Pons (tissue), 1 donor: ENCODE measurements around the gene GPR107.

Experiments
- DNase-seq: peaks from one replicate; pipeline ENCODE4 v3.0.0-alpha.2; 2016; ENCODE audit warnings: low spot score

Gene GPR107

DNA sequence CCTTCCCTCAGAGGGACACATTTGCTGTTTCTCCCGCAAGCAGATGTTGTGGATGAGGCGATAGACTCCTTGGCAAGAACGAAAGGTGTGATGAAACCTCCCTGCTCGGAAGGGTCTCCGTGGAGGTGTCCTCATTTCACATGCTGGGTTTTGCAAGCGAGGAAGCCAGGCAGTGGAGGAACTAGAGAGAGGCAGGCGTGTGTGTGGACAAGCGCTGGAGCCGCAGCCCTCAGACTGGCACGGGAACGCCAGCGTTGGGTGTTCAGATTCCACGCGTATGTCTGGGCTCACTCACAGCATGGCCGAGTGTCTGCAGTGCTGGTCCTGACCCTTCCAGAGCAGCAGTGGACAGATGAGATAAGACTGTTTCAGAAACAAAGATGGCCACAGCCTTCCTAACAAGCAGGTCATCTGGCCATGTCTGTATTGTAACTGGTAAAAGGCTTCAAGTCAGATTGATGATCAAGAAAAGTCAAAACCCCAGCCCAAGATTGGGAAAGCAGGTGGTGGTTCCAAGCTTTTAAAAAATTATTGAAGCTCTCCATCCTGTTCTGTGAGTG is 83.5 kb downstream of the GPR107 start:
- no peak for DNase-seq

GRCh38 chr9:130137641-130138081 is 84.0 kb downstream of the GPR107 start:
- no peak for DNase-seq

GRCh38 chr9:130138171-130138653 is 84.5 kb downstream of the GPR107 start:
- no peak for DNase-seq

- peak; percentile 60 for DNase-seq
Observed at GRCh38 chr9:130138791-130139190, 85.1 kb downstream of the GPR107 start.

GRCh38 chr9:130139251-130139650 is 85.5 kb downstream of the GPR107 start:
- DNase-seq = no peak

DNA sequence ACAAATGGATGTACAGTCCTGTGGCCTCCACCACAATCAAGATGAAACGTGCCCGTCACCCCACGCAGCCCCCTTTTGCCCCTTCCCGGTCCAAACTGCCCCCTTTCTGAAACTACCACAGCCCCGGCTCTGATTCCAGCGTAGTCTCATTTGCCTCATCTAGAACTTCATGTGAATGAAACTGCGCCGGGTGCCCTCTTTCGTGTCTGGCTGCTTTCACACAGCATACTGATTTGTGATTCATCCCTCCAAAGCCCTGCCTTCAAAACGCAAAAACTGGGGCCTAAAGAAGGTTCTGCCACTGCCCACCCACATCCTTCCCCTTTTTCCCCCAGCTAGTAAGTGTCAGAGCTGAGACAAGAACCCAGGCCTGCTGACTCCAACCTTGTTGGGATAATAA is 87.0 kb downstream of the GPR107 start:
- DNase-seq = no peak

DNA sequence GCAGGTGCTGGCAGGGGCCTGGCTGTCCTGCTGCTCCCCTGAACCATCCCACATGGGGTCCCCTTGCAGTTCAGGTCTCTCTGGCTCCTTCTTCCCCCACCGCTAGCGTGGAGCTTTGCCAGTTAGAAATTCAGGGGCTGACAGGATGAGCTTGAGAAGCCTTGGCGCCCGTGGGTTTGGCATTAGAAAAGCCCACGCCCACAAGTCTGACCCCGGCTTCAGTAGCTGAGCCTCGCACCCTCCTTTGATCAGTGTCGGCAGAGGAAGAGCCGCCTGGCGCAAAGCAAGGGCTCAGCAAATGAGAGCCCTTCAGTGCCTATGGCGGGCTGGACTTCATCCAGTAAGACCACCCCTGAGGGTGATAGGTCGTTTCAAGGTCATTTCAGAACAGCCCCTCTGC is 88.3 kb downstream of the GPR107 start:
- DNase-seq = no peak

DNA sequence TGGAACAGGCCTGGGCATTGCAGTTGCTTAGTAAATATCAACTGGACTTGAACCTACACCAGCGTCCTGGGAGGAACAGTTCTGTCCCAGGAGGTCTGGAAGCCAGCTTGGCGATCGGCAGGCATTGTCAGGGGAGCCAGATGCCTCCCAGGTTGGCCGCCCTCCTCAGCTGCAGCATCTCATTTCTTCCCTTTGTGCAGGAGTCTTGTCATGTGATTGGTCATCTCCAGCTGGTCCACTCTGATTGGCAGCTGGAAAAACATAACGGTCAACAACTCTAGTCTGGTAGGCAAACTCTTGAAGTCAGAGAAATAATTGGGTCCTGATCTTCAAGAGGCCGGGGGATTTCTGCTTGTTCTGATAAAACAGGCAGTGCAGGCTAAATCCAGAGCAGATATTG is 88.9 kb downstream of the GPR107 start:
- no peak for DNase-seq

DNA sequence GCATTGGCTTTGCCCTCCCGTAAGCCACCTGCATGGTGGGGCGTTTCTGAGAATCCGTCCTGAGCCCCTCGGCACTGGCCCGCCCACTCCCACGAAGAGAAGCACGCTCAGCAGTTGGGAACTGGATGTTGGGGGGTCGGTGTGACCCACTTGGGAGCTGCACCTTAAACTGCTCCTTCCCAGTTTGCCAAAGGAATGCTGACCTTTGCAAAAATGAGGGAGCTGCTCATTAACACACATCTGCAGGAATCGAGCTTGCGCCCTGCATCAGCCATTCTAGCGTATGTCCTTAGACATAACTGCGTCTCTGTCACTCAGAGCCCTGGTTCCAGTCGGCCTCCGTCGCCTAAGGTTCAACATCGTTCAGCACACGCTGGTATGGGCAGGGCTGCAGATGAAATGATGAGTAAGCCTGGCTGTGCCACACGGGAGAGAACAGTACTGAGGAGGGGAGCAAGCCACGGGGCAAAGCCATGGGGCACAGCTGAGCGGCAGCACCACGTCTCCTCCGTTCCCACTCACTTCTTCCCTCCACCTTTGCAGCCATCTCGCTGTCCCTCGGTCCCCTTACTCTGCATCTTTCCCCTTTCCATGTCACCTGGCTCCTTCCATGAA is 89.7 kb downstream of the GPR107 start:
- DNase-seq = no peak

GRCh38 chr9:130143958-130144366 is 90.3 kb downstream of the GPR107 start:
- DNase-seq = no peak

- no peak for DNase-seq
Observed at GRCh38 chr9:130144703-130145102, 91.0 kb downstream of the GPR107 start.

GRCh38 chr9:130145658-130146057 is 92.0 kb downstream of the GPR107 start:
- DNase-seq = no peak

- DNase-seq = no peak
Observed at GRCh38 chr9:130147198-130147597, 93.5 kb downstream of the GPR107 start.

DNA sequence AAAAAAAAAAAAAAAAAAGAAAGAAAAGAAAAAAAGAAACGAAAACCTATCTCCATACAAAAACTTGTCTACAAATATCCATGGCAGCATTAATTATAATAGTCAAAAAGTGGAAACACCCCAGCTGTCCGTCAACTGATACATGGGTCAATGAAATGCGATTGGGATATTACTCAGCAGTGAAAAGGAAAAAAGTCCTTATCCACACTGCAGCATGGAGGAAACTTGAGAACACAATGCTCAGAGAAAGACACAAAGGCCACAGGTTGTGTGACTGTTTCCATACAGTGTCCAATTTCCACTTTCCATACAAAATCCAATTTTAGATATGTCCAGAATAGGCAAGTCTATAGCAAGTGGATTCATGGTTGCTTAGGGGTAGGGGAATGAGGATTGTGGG is 94.2 kb downstream of the GPR107 start:
- no peak for DNase-seq

DNA sequence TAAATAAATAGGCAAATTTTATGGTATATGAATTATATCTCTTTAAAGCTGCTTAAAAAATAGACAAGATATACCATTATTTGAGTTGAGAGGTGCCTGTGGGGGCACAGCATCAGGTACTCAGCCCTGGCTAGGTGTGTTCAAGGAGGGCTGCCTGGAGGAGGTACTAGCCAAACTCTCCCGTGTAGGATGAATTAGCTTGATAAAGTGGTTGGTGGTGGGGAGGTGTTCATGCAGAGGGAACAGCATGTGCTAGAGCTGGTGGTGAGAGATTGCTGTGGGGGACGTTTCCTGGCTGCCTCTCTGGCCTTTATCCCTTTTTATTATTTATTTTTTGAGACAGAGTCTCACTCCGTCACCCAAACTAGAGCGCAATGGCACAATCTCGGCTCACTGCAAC is 95.3 kb downstream of the GPR107 start:
- no peak for DNase-seq

DNA sequence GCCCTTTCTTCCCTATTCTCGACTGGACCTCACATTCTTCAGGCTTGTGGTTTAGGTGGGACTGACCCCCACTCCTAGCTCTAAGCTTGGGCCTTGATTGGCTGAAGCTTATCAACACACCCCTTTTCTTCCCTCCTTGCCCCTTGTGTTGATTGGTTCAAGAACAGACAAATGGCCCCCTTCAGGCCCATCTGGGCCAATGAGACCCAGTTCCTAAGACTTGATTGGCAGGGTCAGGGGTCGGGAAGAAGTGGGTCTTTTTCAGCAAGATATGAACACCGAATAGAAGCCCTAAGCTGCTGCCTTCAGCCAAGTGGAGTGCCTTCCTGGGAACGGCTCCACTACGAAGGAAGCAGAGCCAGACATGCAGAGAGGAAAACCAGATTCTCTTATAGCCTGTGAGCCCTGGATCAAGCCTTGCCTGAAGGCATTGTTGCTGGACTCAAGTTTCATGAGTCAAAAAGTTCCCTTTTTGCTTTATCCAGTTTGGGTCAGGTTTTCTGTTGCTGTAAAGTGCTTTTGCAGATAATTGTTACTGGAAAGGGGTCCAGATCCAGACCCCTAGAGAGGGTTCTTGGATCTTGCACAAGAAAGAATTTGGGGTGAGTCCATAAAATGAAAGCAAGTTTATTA is 96.1 kb downstream of the GPR107 start:
- DNase-seq = no peak

DNA sequence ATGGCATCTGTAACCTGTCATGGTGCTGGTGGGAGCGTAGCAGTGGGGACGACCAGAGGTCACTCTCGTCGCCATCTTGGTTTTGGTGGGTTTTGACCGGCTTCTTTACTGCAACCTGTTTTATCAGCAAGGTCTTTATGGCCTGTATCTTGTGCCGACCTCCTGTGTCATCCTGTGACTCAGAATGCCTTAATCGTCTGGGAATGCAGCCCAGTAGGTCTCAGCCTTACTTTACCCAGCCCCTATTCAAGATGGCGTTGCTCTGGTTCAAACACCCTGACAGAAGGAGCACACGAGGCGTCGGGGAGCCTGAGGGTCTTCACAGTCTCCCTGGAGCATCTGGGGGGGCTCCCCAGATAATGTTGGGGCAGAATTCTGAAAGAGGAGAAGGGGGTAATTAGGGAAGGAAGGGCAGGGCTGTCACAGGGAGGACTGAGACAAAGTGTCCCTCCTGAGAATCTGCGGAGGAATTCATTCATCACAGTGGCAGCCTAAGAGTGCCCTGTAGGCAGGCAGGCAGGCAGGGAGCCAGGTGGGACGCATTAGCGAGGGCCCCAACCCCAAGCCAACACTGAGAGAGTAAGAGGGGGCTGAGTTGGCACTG is 97.2 kb downstream of the GPR107 start:
- DNase-seq = no peak

DNA sequence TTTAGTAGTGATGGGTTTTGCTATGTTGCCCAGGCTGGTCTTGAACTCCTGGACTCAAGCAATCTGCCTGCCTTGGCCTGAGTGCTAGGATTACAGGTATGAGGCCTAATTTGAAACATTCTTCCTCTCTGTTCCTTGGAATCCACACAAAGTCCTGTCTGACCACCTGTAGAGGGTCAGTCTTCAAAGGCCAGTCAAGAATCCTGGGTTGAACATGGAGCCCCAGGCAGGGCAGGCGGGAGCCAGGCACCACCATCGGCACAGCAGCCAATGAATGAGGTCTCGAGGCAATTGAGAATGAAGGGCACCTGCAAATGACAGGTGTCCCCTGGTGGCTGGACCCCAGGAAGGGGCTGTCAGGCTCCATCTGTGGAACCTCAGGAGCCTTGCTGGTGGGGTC is 101.1 kb downstream of the GPR107 start:
- no peak for DNase-seq

GRCh38 chr9:130155647-130156046 is 101.9 kb downstream of the GPR107 start:
- DNase-seq = no peak

- no peak for DNase-seq
Observed at GRCh38 chr9:130156672-130157071, 103.0 kb downstream of the GPR107 start.

DNA sequence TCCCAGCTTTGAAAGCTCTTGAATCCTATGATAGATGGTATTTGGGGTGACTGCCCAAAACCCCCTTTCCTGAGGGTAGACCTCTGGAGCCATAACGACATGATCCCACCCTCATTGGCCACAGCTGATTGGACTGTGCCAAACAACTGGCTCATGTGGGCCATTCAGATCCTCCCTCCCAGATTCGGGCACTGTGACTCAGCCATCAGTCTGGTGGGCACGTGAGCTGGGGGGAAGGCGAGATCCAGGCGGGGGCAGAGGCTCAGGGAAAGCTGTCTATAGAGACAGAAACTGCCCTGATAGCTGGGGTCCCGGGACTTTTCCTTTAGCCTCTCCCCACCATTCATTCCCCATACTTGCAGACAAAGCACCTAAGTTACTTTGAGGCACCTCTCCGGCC is 103.4 kb downstream of the GPR107 start:
- DNase-seq = no peak

- no peak for DNase-seq
Observed at GRCh38 chr9:130158001-130158400, 104.3 kb downstream of the GPR107 start.

DNA sequence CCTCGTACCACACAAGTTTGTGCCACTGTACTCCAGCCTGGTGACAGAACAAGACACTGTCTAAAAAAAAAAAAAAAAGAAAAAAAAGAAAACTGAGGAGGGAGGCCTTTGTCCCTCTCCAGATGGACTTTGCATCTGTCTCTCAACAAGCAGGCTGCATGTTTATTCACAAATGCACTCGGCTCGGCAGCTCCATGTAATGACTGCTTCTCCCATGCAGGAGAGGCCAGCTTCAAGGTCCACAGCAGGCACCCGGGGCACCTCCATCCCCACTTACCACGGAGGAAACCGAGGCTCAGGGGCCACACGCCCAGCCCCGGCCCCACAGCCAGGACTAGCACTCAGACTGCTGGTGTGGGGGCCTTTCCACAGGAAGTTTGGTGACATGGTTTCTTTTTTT is 105.4 kb downstream of the GPR107 start:
- no peak for DNase-seq
